ENCODE data around the gene BOK. TPM values are rescaled to one million over a fixed set of nuclear protein-coding genes. Genes with fewer than 3 reads are reported as not detected.

BOK gene
- total RNA-seq, 1 experiment from 2014 or later: not detected

DNA sequence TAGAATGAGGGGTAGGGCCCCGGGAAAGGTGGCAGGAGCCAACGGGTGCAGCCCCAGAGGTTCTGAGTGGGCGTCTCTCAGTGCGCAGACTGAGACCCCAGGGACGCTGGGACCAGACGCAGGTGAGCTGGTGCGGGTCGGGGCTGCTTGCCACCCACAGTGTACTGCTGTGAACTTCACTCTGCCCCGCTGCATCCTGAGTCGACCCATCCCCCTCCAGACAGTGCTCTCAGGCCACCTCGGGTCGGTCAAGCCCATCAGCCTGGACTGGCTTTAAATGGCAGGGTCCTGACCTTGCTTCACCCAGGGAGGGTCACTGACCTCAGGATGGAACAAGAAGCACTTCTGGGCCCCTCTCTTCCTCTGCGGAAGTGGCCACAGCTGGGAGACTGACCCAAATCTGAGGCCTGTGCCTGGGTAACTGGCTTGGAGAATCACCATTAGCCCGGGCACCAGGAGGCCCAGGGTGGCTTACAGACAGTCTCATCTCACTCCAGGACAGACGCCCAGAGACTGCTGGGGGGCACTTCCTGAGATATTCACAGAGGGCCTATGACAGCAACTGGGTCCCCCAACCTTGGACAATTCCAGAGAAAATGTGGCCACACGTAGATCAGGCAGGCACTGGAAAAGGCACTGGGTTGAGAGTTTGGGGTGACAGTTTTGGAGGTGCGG is 23.7 kb upstream of the BOK start:
- Histone ChIP-seq H3K4me3 (ENCODE audit: low read length) (no peak overlapping the region), H3K4me2 (ENCODE audit: low read depth, low read length, poor library complexity, severe bottlenecking) (no peak overlapping the region), H3K79me2 (ENCODE audit: low read length) (no peaks in the 10 kb centered on the region), H3K9me3 (ENCODE audit: low read length) (no peaks in the 10 kb centered on the region), H3K9me2 (replicated peaks; ENCODE audit: insufficient read depth, low read length) (no peaks in the 10 kb centered on the region), H3K36me3 (ENCODE audit: insufficient read depth, low read length) (no peaks in the 10 kb centered on the region), H2AFZ (ENCODE audit: low read length) (no peak overlapping the region), H3K9ac (ENCODE audit: low read length) (no peak overlapping the region), H4K20me1 (ENCODE audit: insufficient read depth, low read depth, low read length) (no peaks in the 10 kb centered on the region), H3K4me1 (ENCODE audit: low read length) (no peaks in the 10 kb centered on the region), H3K27me3 (ENCODE audit: low read length) (no peaks in the 10 kb centered on the region), H3K27ac (ENCODE audit: low read length) (no peak overlapping the region)
- no peak for DNase-seq

DNA sequence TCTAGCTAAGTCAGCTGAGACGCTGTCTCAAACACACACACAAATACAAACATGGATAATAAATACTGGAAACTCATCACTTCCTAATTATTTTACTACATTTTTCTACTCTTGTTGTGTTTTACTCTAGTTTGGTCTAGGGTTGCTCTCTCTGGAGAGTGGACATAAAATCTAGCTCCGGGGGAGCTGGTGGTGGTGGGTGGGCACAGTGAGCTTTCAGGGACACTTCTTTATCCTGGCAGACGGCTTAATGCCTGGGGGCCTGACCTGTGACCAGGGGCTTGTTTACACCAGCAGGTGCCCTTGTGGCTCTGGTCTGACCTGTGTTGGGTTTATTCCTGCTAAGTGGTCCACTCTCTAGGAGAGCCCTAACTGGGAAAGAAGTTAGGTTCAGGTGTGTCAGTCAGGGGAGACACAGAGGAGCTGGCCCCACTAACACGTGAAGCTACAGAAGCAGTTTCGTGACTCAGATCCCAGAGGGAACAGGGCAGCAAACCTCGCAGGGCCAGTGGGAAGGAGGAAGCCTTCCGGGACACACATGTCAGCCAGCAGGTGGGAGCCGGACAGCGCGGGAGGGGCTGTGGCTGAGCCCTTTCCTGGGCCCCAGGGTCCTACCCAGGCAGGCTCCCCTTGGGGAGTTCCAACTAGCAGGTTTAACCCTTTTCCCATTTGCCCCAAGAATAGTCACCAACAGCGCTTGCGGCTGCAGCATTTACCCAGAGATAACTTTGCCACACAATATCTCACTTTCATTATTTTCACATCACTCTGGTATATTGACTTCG is 22.5 kb upstream of the BOK start:
- Histone ChIP-seq H3K27ac (ENCODE audit: low read length) (no peak overlapping the region), H3K9me3 (ENCODE audit: low read length) (no peaks in the 10 kb centered on the region), H3K27me3 (ENCODE audit: low read length) (no peaks in the 10 kb centered on the region), H3K4me2 (ENCODE audit: low read depth, low read length, poor library complexity, severe bottlenecking) (no peak overlapping the region), H2AFZ (ENCODE audit: low read length) (no peak overlapping the region), H3K36me3 (ENCODE audit: insufficient read depth, low read length) (no peaks in the 10 kb centered on the region), H3K9me2 (replicated peaks; ENCODE audit: insufficient read depth, low read length) (no peaks in the 10 kb centered on the region), H3K4me3 (ENCODE audit: low read length) (no peak overlapping the region), H3K79me2 (ENCODE audit: low read length) (no peaks in the 10 kb centered on the region), H3K9ac (ENCODE audit: low read length) (no peak overlapping the region), H3K4me1 (ENCODE audit: low read length) (no peaks in the 10 kb centered on the region), H4K20me1 (ENCODE audit: insufficient read depth, low read depth, low read length) (no peaks in the 10 kb centered on the region)
- no peak for DNase-seq

GRCh38 chr2:241538838-241539615 is 19.5 kb upstream of the BOK start:
- H3K4me1 ChIP-seq (ENCODE audit: low read length): no peaks in the 10 kb centered on the region
- H3K9me3 ChIP-seq (ENCODE audit: low read length): no peaks in the 10 kb centered on the region
- H3K4me3 ChIP-seq (ENCODE audit: low read length): no peak overlapping the region
- no peak overlapping the region for H3K9ac ChIP-seq (ENCODE audit: low read length)
- H3K27ac ChIP-seq (ENCODE audit: low read length): no peak overlapping the region
- H4K20me1 ChIP-seq (ENCODE audit: insufficient read depth, low read depth, low read length): no peaks in the 10 kb centered on the region
- H2AFZ ChIP-seq (ENCODE audit: low read length): no peak overlapping the region
- no peak overlapping the region for H3K4me2 ChIP-seq (ENCODE audit: low read depth, low read length, poor library complexity, severe bottlenecking)
- DNase-seq: no peak
- H3K36me3 ChIP-seq (ENCODE audit: insufficient read depth, low read length): no peaks in the 10 kb centered on the region
- no peaks in the 10 kb centered on the region for H3K27me3 ChIP-seq (ENCODE audit: low read length)
- H3K9me2 ChIP-seq (replicated peaks; ENCODE audit: insufficient read depth, low read length): no peaks in the 10 kb centered on the region
- no peaks in the 10 kb centered on the region for H3K79me2 ChIP-seq (ENCODE audit: low read length)

DNA sequence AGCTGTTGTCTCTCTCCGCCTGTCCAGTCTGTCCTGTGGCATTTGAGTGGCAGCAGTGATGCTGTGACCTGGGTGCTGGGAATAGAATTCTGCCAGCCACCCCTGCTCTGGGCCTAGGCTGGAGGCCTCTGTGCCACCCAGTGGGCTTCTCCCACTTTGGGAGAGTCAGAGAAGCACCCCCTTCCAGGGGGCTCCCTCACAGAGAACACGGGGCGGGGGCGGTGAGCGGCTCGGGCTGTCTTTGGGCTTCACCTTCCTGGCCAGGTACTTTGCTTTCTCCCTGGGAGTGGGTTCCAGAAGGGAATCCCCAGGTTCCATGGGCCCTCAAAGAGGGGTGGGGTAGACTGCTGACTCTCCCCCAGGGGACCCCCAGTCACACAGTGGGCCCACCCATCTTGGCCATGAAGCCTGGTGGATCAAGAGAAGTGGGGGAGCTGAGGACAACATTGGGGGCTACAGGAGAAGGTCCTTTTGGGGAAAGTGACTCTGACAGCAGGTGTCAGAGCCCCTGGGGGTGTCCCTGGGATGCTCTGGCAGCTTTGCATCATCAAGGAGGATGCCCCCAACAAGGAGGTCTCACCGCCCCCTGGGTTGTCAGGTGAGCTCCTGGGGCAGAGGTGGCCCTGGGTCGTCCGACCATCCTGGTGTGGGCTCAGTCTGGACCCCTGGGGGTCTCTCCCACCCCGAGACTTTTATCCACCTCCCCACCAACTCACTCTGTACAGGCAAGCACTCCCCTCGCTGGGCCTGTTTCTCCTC is 18.8 kb upstream of the BOK start:
- Histone ChIP-seq H3K9me2 (replicated peaks; ENCODE audit: insufficient read depth, low read length) (no peaks in the 10 kb centered on the region), H2AFZ (ENCODE audit: low read length) (no peak overlapping the region), H3K9ac (ENCODE audit: low read length) (no peak overlapping the region), H3K9me3 (ENCODE audit: low read length) (no peaks in the 10 kb centered on the region), H3K4me1 (ENCODE audit: low read length) (no peaks in the 10 kb centered on the region), H3K79me2 (ENCODE audit: low read length) (no peaks in the 10 kb centered on the region), H3K4me3 (ENCODE audit: low read length) (no peak overlapping the region), H4K20me1 (ENCODE audit: insufficient read depth, low read depth, low read length) (no peaks in the 10 kb centered on the region), H3K4me2 (ENCODE audit: low read depth, low read length, poor library complexity, severe bottlenecking) (no peak overlapping the region), H3K27ac (ENCODE audit: low read length) (no peak overlapping the region), H3K36me3 (ENCODE audit: insufficient read depth, low read length) (no peaks in the 10 kb centered on the region), H3K27me3 (ENCODE audit: low read length) (no peaks in the 10 kb centered on the region)
- DNase-seq: no peak

GRCh38 chr2:241540401-241540770 is 18.2 kb upstream of the BOK start:
- H3K4me2 ChIP-seq (ENCODE audit: low read depth, low read length, poor library complexity, severe bottlenecking): no peak overlapping the region
- no peaks in the 10 kb centered on the region for H3K36me3 ChIP-seq (ENCODE audit: insufficient read depth, low read length)
- no peaks in the 10 kb centered on the region for H3K27me3 ChIP-seq (ENCODE audit: low read length)

DNA sequence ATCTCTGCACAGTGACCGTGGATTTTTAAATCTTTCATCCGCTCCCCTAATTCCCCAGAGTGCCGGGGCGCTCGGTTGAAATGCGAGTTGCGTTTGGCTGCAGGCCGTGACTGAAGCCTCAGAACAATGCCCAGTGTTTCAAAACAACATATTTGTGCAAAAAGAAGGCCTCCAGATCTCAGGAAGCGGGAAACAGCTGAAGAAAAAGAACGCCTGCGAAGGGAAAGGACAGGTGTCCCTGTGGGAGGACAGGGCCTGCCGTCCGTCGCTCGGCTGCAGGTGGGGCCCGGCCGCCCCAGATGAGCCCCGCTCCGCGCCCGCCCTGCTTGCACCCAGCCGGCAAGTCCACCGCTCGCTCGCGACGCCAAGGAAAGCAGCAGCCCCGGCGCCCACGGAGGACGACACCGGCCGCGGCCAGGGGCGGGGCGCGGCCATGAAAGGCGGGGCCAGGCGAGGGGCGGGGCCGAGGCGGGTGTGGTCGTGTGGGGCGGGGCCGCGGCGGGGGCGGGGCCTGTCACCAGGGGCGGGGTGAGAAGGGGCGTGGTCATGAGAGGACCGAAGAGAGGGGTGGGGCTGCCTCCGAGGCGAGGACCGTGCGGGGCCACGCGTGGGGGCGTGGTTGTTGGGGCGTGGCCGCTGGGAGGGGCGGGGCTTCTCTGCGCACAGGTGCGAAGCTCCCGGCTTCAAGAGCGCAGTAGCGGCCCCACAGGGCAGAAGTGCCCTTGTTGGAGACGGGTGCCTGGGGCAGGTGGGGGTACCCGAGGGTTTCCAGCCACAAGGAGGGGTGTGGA is 17.6 kb upstream of the BOK start:
- Histone ChIP-seq H3K4me3 (ENCODE audit: low read length) (no peak overlapping the region), H3K4me1 (ENCODE audit: low read length) (no peaks in the 10 kb centered on the region), H3K27me3 (ENCODE audit: low read length) (no peaks in the 10 kb centered on the region), H3K79me2 (ENCODE audit: low read length) (no peaks in the 10 kb centered on the region), H3K9me2 (replicated peaks; ENCODE audit: insufficient read depth, low read length) (no peaks in the 10 kb centered on the region), H4K20me1 (ENCODE audit: insufficient read depth, low read depth, low read length) (no peaks in the 10 kb centered on the region), H3K27ac (ENCODE audit: low read length) (no peak overlapping the region), H3K4me2 (ENCODE audit: low read depth, low read length, poor library complexity, severe bottlenecking) (no peak overlapping the region), H3K36me3 (ENCODE audit: insufficient read depth, low read length) (no peaks in the 10 kb centered on the region), H3K9ac (ENCODE audit: low read length) (no peak overlapping the region), H3K9me3 (ENCODE audit: low read length) (no peaks in the 10 kb centered on the region), H2AFZ (ENCODE audit: low read length) (no peak overlapping the region)
- DNase-seq: peak; percentile 44

More at GRCh38 chr2:241540401-241540770, 18.2 kb upstream of the BOK start:
- H2AFZ ChIP-seq (ENCODE audit: low read length): no peak overlapping the region
- no peaks in the 10 kb centered on the region for H3K79me2 ChIP-seq (ENCODE audit: low read length)
- no peak overlapping the region for H3K4me3 ChIP-seq (ENCODE audit: low read length)
- H3K9me2 ChIP-seq (replicated peaks; ENCODE audit: insufficient read depth, low read length): no peaks in the 10 kb centered on the region
- DNase-seq: no peak
- H3K27ac ChIP-seq (ENCODE audit: low read length): no peak overlapping the region
- no peaks in the 10 kb centered on the region for H4K20me1 ChIP-seq (ENCODE audit: insufficient read depth, low read depth, low read length)
- no peak overlapping the region for H3K9ac ChIP-seq (ENCODE audit: low read length)
- H3K9me3 ChIP-seq (ENCODE audit: low read length): no peaks in the 10 kb centered on the region
- H3K4me1 ChIP-seq (ENCODE audit: low read length): no peaks in the 10 kb centered on the region

DNA sequence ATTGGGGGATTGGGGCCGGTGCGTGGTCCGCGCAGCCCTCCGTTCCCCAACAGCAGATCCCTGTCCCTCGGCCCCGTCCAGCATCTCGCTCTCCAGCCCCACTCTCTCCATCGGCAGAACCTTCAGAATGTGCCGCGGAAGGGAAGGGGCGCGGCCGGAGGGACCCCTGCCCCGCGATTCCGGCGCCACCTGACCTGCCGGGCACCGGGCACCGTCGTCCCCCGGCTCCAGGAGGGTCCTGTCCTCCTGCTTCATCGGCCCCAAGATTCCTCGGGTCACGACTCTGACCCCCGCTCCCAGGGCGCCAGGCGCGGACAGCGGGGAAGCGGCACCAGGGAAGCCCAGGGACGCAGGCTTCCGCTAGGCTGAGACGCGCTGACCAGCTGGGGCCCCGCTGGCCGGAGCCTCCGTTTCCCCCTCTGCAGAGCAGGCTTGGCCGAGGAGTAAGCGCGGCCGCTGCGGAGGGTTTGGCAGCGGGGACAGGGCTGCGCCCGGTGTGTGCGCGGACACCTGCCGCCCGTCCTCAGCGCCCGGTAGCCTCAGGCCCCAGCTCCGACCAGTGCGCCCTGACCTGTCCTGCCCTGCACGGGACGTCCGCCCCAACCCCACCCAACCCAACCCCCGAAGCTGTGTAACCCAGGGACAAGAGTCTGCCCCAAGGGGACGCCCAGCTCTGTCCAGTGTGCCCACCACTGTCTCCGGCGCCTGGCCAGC is 16.8 kb upstream of the BOK start:
- Histone ChIP-seq H4K20me1 (ENCODE audit: insufficient read depth, low read depth, low read length) (no peaks in the 10 kb centered on the region), H3K9me3 (ENCODE audit: low read length) (no peaks in the 10 kb centered on the region), H2AFZ (ENCODE audit: low read length) (no peak overlapping the region), H3K9ac (ENCODE audit: low read length) (no peak overlapping the region), H3K9me2 (replicated peaks; ENCODE audit: insufficient read depth, low read length) (no peaks in the 10 kb centered on the region), H3K4me2 (ENCODE audit: low read depth, low read length, poor library complexity, severe bottlenecking) (no peak overlapping the region), H3K79me2 (ENCODE audit: low read length) (no peaks in the 10 kb centered on the region), H3K27me3 (ENCODE audit: low read length) (no peaks in the 10 kb centered on the region), H3K4me1 (ENCODE audit: low read length) (no peaks in the 10 kb centered on the region), H3K27ac (ENCODE audit: low read length) (no peak overlapping the region), H3K4me3 (ENCODE audit: low read length) (no peak overlapping the region), H3K36me3 (ENCODE audit: insufficient read depth, low read length) (no peaks in the 10 kb centered on the region)
- DNase-seq: no peak

All from Karpas-422 (cell line).